Endothelial cell of umbilical vein (primary cell): ENCODE data around the gene CNTNAP2. TPM values are rescaled to one million over a fixed set of nuclear protein-coding genes. Genes with fewer than 3 reads are reported as not detected.

Source experiments
- BruUV-seq: library from RNA; stranded (reverse); fragments of 400-500 nt; replicated peaks from 2 replicates; lab custom pipeline; 2021; lab: Mats Ljungman, UMichigan
- CTCF ChIA-PET: fragments of 300-600, 350-600 bp; sonication (Branson Sonifier 250); formaldehyde crosslinking; loops from one replicate; lab custom pipeline; 2021; ENCODE audit warnings: antibody characterized with exemption, inconsistent platforms; lab: Charles Lee
- POLR2A ChIA-PET: fragments of 300-600, 350-600 bp; sonication (Branson Sonifier 250); formaldehyde crosslinking; loops from one replicate; lab custom pipeline; 2021; ENCODE audit warnings: antibody characterized with exemption, inconsistent platforms; lab: Charles Lee
- DNase-seq: peaks from one replicate; pipeline ENCODE4 v3.0.0-alpha.2; 2011; ENCODE audit warnings: low read depth, low spot score
- FAIRE-seq: peaks from 2 replicates; lab custom pipeline; 2011; peaks lifted over from hg19 to GRCh38; lab: Jason Lieb, UNC
- H2AFZ ChIP-seq: 2 replicates; pipeline ENCODE4 v1.6.0; 2012; ENCODE audit warnings: low read depth, low read length, control low read depth, inconsistent platforms
- H3K27ac ChIP-seq: 2 replicates; pipeline ENCODE4 v1.5.1; 2011; ENCODE audit warnings: low read depth, mild to moderate bottlenecking, control low read depth, low read length, moderate library complexity; ENCODE audit not compliant: insufficient read depth
- H3K27me3 ChIP-seq, 2 experiments: 2 replicates each; pipeline versions ENCODE4 v1.6.0 to v1.6.1; 2011; ENCODE audit warnings: low read length in 2 of 2, mixed read lengths in 1 of 2; ENCODE audit not compliant: control insufficient read depth in 2 of 2, insufficient read depth in 2 of 2
- H3K36me3 ChIP-seq, 2 experiments: 2 replicates in 1 of 2; 3 replicates in 1 of 2; pipeline ENCODE4 v1.5.1; 2011; ENCODE audit warnings: low read length in 2 of 2, mild to moderate bottlenecking in 1 of 2, moderate library complexity in 1 of 2; ENCODE audit not compliant: control insufficient read depth in 2 of 2, insufficient read depth in 2 of 2; ENCODE audit errors: extremely low read depth in 1 of 2
- H3K4me1 ChIP-seq: 3 replicates; pipeline ENCODE4 v1.5.1; 2011; ENCODE audit warnings: mild to moderate bottlenecking, low read length; ENCODE audit not compliant: control insufficient read depth, insufficient read depth; ENCODE audit errors: extremely low read depth
- H3K4me2 ChIP-seq: 2 replicates; pipeline ENCODE4 v1.6.1; 2011; ENCODE audit warnings: low read length, control low read depth, mixed read lengths; ENCODE audit not compliant: insufficient read depth
- H3K4me3 ChIP-seq, 3 experiments: fragments of 200-600 bp in 1 of 3; sonication (generic), shearing (Covaris generic) in 1 of 3; replicated peaks in 1 of 3; 2 replicates each; pipeline ENCODE4 v1.5.1; 2011 to 2016; ENCODE audit warnings: control low read depth in 3 of 3, low read length in 3 of 3, mild to moderate bottlenecking in 2 of 3, inconsistent platforms in 1 of 3, low read depth in 1 of 3, moderate library complexity in 1 of 3; ENCODE audit not compliant: insufficient read depth in 1 of 3
- H3K79me2 ChIP-seq: 2 replicates; pipeline ENCODE4 v1.6.0; 2012; ENCODE audit warnings: low read length, inconsistent platforms; ENCODE audit not compliant: control insufficient read depth, insufficient read depth
- H3K9ac ChIP-seq: replicated peaks from 2 replicates; pipeline ENCODE3; 2011; ENCODE audit warnings: low read length, control low read depth; ENCODE audit not compliant: insufficient read depth; ENCODE audit errors: extremely low read depth
- H3K9me1 ChIP-seq: replicated peaks from 3 replicates; pipeline ENCODE4 v1.6.0; 2011; ENCODE audit warnings: mild to moderate bottlenecking, low read length; ENCODE audit not compliant: control insufficient read depth, insufficient read depth; ENCODE audit errors: extremely low read depth
- H3K9me3 ChIP-seq: replicated peaks from 2 replicates; pipeline ENCODE4 v1.5.1; 2012; ENCODE audit warnings: low read length, inconsistent platforms; ENCODE audit not compliant: control insufficient read depth, insufficient read depth
- H4K20me1 ChIP-seq: replicated peaks from 2 replicates; pipeline ENCODE3; 2011; ENCODE audit warnings: mild to moderate bottlenecking, low read length; ENCODE audit not compliant: control insufficient read depth, insufficient read depth; ENCODE audit errors: extremely low read depth
- EZH2 ChIP-seq: IDR thresholded peaks from 2 replicates; pipeline ENCODE4 v1.6.1; 2012; ENCODE audit warnings: borderline replicate concordance, low read depth, mild to moderate bottlenecking, moderate library complexity, low read length, inconsistent platforms; ENCODE audit not compliant: severe bottlenecking
- FOS ChIP-seq: IDR thresholded peaks from 2 replicates; pipeline ENCODE4 v1.6.1; 2011; ENCODE audit warnings: mild to moderate bottlenecking, low read length, moderate library complexity, borderline replicate concordance; ENCODE audit not compliant: insufficient read depth
- JUN ChIP-seq: IDR thresholded peaks from 2 replicates; pipeline ENCODE4 v1.6.1; 2011; ENCODE audit warnings: borderline replicate concordance, low read depth; ENCODE audit not compliant: insufficient read length, insufficient read depth
- MYC ChIP-seq: IDR thresholded peaks from one replicate; pipeline ENCODE4 v1.6.1; 2011; ENCODE audit warnings: mild to moderate bottlenecking, low read depth, low read length
- POLR2A ChIP-seq: IDR thresholded peaks from 2 replicates; pipeline ENCODE4 v1.6.1; 2012; ENCODE audit warnings: low read depth, mild to moderate bottlenecking, control low read depth, low read length
- POLR2AphosphoS5 ChIP-seq: IDR thresholded peaks from 2 replicates; pipeline ENCODE4 v1.6.1; 2012; ENCODE audit warnings: low read depth, mild to moderate bottlenecking, control low read depth, low read length, moderate library complexity; ENCODE audit not compliant: insufficient read depth
- dilution Hi-C: fragments of 300-500 bp; cut with MboI; formaldehyde crosslinking; loops from one replicate; pipeline ENCODE4 v1.15.0; 2019; ENCODE audit warnings: low sequenced_read_pairs; ENCODE audit not compliant: extremely low pct_ligation_motif_present
- intact Hi-C: fragments of 100-400 bp; cut with micrococcal nuclease; formaldehyde crosslinking; loops from one replicate; pipeline ENCODE4 v1.10.0; 2022
- polyA plus RNA-seq, 4 experiments: library from polyadenylated mRNA; depleted of rRNA in 3 of 4; stranded (reverse) in 3 of 4; unstranded in 1 of 4; fragments of >200 nt; gene quantifications; 2 replicates each; pipeline versions ENCODE4 v1.2.1 to v1.2.3, GENCODE V29; 2011 to 2012; ENCODE audit warnings: missing spikeins in 1 of 4
- total RNA-seq: library from RNA; stranded (reverse); gene quantifications from 2 replicates; pipeline ENCODE4 v1.2.3, GENCODE V29; 2021
- TF ChIP-seq, protein P1 (sequence below): IDR thresholded peaks from 2 replicates; pipeline ENCODE4 v1.6.1; 2011; ENCODE audit not compliant: insufficient read depth, insufficient read length
- TF ChIP-seq, protein P2 (sequence below), 2 donors: IDR thresholded peaks; 1 replicate in 1 of 2; 2 replicates in 1 of 2; pipeline ENCODE4 v1.5.1; 2011; ENCODE audit warnings: low read length in 2 of 2, mild to moderate bottlenecking in 2 of 2, moderate library complexity in 2 of 2, control low read depth in 1 of 2, inconsistent platforms in 1 of 2, low read depth in 1 of 2; ENCODE audit not compliant: insufficient read depth in 1 of 2; ENCODE audit errors: extremely low read depth in 1 of 2

CNTNAP2 gene
- total and polyA plus RNA-seq, 2 donors (not counting 3 experiments of a cell fraction or from before 2014, with no cell fraction given) = not detected

DNA sequence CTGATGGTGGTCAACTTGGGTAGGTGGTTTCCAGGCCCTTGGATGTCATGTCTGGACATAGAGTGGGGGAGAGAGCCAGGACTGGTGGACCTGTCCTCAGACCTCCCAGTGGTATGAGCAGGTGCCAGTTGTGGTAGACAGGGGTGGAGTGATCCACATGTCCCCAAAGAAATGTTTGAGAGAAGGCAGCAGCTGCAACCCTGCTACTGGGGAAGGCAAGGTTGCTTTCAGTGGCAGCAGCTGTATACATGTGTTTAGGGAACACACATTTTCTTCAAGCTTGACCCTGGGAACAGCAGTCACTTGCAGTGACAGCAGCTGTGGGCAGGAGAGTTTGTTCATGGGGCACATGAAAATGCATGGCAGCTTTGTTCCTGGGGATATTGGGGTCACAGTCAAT, 1591.3 kb downstream of the CNTNAP2 start:
- intact Hi-C loops (no loop called here), dilution Hi-C loops (no loop called here)
- no peaks in the 10 kb centered on the region for H3K27me3 ChIP-seq
- no peak overlapping the region for H2AFZ ChIP-seq
- H3K79me2 ChIP-seq = no peaks in the 10 kb centered on the region
- H3K9me3 ChIP-seq = peaks cover 2% of the 10 kb centered on the region
- H3K4me1 ChIP-seq = no peaks in the 10 kb centered on the region
- H3K36me3 ChIP-seq = no peaks in the 10 kb centered on the region
- POLR2A ChIA-PET = no interaction called here
- no peak overlapping the region for H3K9ac ChIP-seq
- no peak overlapping the region for H3K27ac ChIP-seq
- no peaks in the 10 kb centered on the region for H3K9me1 ChIP-seq
- H4K20me1 ChIP-seq = no peaks in the 10 kb centered on the region
- no peak overlapping the region for H3K4me2 ChIP-seq
- no peak for FAIRE-seq
- TF ChIP-seq, protein P1, sequence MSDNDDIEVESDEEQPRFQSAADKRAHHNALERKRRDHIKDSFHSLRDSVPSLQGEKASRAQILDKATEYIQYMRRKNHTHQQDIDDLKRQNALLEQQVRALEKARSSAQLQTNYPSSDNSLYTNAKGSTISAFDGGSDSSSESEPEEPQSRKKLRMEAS = no peak
- TF ChIP-seq JUN = no peak
- TF ChIP-seq MYC = no peak
- TF ChIP-seq, protein P2, sequence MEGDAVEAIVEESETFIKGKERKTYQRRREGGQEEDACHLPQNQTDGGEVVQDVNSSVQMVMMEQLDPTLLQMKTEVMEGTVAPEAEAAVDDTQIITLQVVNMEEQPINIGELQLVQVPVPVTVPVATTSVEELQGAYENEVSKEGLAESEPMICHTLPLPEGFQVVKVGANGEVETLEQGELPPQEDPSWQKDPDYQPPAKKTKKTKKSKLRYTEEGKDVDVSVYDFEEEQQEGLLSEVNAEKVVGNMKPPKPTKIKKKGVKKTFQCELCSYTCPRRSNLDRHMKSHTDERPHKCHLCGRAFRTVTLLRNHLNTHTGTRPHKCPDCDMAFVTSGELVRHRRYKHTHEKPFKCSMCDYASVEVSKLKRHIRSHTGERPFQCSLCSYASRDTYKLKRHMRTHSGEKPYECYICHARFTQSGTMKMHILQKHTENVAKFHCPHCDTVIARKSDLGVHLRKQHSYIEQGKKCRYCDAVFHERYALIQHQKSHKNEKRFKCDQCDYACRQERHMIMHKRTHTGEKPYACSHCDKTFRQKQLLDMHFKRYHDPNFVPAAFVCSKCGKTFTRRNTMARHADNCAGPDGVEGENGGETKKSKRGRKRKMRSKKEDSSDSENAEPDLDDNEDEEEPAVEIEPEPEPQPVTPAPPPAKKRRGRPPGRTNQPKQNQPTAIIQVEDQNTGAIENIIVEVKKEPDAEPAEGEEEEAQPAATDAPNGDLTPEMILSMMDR (IDR thresholded peaks at IDR 0.05; ENCODE audit: extremely low read depth in 1 of 2, insufficient read depth in 1 of 2, low read depth in 1 of 2, low read length in 2 of 2) = no peak
- no peak for TF ChIP-seq FOS
- no peak for TF ChIP-seq POLR2A
- no peak for TF ChIP-seq POLR2AphosphoS5
- no peak for TF ChIP-seq EZH2
- BruUV-seq = no TSS peak
- CTCF ChIA-PET = no interaction called here
- DNase-seq = no peak
- H3K4me3 ChIP-seq = no peak overlapping the region
